Mucosa of rectum (tissue), 2 donors: ENCODE measurements around the gene ZNF628.

Experiments used
- H3K27ac ChIP-seq, 2 donors: one replicate each; pipeline ENCODE4 v1.7.0; 2013; ENCODE audit warnings: inconsistent platforms in 2 of 2, low read depth in 2 of 2, low read length in 2 of 2
- H3K27me3 ChIP-seq, 2 donors: one replicate each; pipeline ENCODE4 v1.7.0; 2013; ENCODE audit warnings: low read length in 2 of 2; ENCODE audit not compliant: control insufficient read depth in 2 of 2, insufficient read depth in 2 of 2
- H3K36me3 ChIP-seq, 2 donors: one replicate each; pipeline ENCODE4 v1.7.0; 2013; ENCODE audit warnings: low read length in 2 of 2; ENCODE audit not compliant: control insufficient read depth in 2 of 2, insufficient read depth in 2 of 2
- H3K4me1 ChIP-seq, 2 donors: one replicate each; pipeline ENCODE4 v1.7.0; 2013; ENCODE audit warnings: low read length in 2 of 2, mild to moderate bottlenecking in 1 of 2; ENCODE audit not compliant: control insufficient read depth in 2 of 2, insufficient read depth in 2 of 2
- H3K4me3 ChIP-seq, 2 donors: one replicate each; pipeline ENCODE4 v1.7.0; 2013; ENCODE audit warnings: low read length in 2 of 2
- H3K9ac ChIP-seq, 2 donors: one replicate each; pipeline ENCODE4 v1.7.0; 2013; ENCODE audit warnings: low read length in 2 of 2, low read depth in 1 of 2, mild to moderate bottlenecking in 1 of 2
- H3K9me3 ChIP-seq, 2 donors: one replicate each; pipeline ENCODE4 v1.7.0; 2013; ENCODE audit warnings: low read length in 2 of 2; ENCODE audit not compliant: control insufficient read depth in 2 of 2
- donor health status: healthy.
- donor health status: Normal muscosa, but diverticular disease.

ZNF628 gene

DNA sequence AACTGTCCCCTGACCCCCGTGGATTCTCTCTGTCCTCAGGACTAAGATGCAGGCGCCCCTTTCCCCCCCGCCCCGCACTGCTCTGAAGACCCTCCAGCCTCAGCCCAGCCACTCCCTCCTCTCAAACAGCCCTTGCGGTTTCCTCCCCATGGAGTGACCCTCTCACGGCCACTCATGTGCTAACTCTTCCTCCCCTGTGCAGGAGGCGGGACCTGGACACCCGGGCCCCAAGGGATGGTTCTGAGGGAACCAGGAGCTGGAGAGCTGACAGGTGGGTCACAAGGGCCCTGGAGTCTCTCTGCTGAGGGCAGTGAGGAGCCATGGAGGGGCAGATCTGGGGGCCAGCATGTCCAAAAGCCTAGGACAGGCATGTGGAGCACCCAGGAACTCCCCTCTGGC lies 16.9 kb upstream of the ZNF628 start:
- peaks cover 7 to 12% of the 10 kb centered on the region in 2 donors for H3K4me1 ChIP-seq
- peak overlapping the region in 1 of 2 donors; percentile 84 for H3K27ac ChIP-seq
- peaks cover 0 to 5% of the 10 kb centered on the region in 2 donors for H3K36me3 ChIP-seq
- no peak overlapping the region for H3K4me3 ChIP-seq
- H3K9me3 ChIP-seq, result no peaks in the 10 kb centered on the region
- H3K9ac ChIP-seq, result no peak overlapping the region
- peaks cover 0 to 2% of the 10 kb centered on the region in 2 donors for H3K27me3 ChIP-seq

- H3K9me3 ChIP-seq, result no peaks in the 10 kb centered on the region
- H3K27ac ChIP-seq, result peak overlapping the region; percentile 25 to 84
- H3K27me3 ChIP-seq, result peaks cover 0 to 2% of the 10 kb centered on the region in 2 donors
- H3K36me3 ChIP-seq, result peaks cover 0 to 5% of the 10 kb centered on the region in 2 donors
- H3K4me1 ChIP-seq, result peaks cover 7 to 12% of the 10 kb centered on the region in 2 donors
- H3K9ac ChIP-seq, result no peak overlapping the region
- H3K4me3 ChIP-seq, result peak overlapping the region; percentile 78 to 90
Observed at GRCh38 chr19:55459950-55460657, 16.3 kb upstream of the ZNF628 start.

DNA sequence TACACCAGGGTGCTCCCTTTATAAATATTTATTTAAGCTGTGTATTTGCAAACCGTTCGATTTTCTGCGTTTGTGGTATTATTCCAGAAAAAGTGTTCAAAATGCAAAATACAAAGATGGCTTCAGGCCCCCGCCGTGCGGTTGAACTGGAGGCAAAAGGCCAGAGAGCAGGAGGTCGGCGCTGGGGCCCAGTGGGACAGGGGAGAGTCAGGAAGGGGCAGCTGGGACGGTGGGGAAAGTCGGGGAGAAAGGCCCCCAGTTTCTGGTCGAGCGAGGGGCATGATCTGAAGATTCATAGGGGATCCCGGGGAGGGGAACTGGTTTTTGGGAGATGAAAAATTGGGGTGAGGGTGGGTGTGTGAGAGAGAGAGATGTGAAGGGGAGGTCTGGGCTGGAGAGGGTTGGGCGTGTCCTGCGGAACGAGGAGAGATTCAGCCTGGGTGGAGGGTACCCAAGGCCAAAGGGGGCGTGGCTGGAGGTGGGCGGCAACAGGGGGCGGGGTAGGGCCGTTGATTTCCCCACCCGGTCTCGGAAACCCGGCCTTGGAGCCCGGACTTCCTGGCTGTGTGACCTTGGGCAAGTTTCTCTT lies 15.7 kb upstream of the ZNF628 start:
- Histone ChIP-seq H3K9me3 (no peaks in the 10 kb centered on the region), H3K36me3 (peaks cover 0 to 3% of the 10 kb centered on the region in 2 donors), H3K9ac (peak overlapping the region; percentile 76 to 90), H3K27me3 (peaks cover 0 to 2% of the 10 kb centered on the region in 2 donors), H3K4me3 (peak overlapping the region; percentile 78 to 90), H3K4me1 (peaks cover 7 to 12% of the 10 kb centered on the region in 2 donors), H3K27ac (peak overlapping the region; percentile 84 to 95)

DNA sequence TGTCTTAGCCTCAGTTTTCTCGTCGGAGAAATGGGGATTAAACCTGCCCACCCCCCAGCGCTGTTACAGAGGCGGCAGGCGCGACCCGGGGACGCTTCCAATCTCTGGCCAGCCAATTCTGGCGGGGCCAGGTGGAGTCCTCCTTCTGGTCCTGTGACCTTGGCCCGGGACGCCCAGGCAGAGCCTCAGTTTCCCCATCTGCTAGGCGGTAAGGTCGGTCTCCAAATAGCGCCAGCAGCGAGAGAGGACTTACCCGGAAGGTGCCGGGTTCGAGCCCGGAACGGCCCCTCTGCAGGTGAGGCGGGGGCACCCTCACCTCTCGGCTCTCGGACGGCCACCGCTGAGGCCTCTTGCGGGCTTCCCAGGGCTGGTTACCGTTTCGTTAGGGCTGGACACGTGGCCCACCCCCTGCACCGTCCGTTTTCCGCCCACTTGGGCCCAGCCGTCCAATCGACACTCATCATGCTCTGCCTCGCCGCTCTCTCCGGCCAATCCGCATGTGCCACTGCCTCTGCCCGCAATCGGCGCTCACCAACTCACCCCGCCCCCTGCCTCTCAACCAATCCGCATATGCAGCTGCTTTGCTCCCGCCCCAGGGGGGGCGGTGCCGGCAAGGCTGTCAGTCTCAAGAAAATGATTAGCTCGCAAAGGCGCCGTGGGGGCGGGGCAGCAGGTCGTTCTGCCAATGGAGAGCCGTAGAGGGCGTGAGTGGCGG lies 15.0 kb upstream of the ZNF628 start, which contains the start of gene ISOC2:
ISOC2 (minus strand) TSS at position 384 of the 715 bp plus-strand sequence. CDS start 5,156 bp downstream, outside the sequence.
- Histone ChIP-seq H3K27ac (peak within 1 kb of the TSS; percentile 84 to 95), H3K9ac (peak within 1 kb of the TSS; percentile 90 to 95), H3K27me3 (peaks cover 0 to 2% of the 10 kb centered on the region in 2 donors), H3K4me3 (peak within 1 kb of the TSS; percentile 90), H3K4me1 (peaks cover 7 to 12% of the 10 kb centered on the region in 2 donors), H3K9me3 (no peaks in the 10 kb centered on the region), H3K36me3 (peaks cover 0 to 3% of the 10 kb centered on the region in 2 donors)

GRCh38 chr19:55461974-55462626 lies 14.3 kb upstream of the ZNF628 start:
- no peaks in the 10 kb centered on the region for H3K9me3 ChIP-seq
- H3K4me1 ChIP-seq, result peaks cover 7 to 12% of the 10 kb centered on the region in 2 donors
- peak overlapping the region; percentile 75 to 81 for H3K27ac ChIP-seq
- H3K36me3 ChIP-seq, result no peaks in the 10 kb centered on the region
- H3K27me3 ChIP-seq, result peaks cover 0 to 2% of the 10 kb centered on the region in 2 donors
- H3K9ac ChIP-seq, result peak overlapping the region; percentile 87 to 95
- peak overlapping the region; percentile 81 to 90 for H3K4me3 ChIP-seq

- Histone ChIP-seq H3K36me3 (no peaks in the 10 kb centered on the region), H3K4me3 (peak overlapping the region in 1 of 2 donors; percentile 81)
Observed at GRCh38 chr19:55462722-55463121, 13.7 kb upstream of the ZNF628 start.

DNA sequence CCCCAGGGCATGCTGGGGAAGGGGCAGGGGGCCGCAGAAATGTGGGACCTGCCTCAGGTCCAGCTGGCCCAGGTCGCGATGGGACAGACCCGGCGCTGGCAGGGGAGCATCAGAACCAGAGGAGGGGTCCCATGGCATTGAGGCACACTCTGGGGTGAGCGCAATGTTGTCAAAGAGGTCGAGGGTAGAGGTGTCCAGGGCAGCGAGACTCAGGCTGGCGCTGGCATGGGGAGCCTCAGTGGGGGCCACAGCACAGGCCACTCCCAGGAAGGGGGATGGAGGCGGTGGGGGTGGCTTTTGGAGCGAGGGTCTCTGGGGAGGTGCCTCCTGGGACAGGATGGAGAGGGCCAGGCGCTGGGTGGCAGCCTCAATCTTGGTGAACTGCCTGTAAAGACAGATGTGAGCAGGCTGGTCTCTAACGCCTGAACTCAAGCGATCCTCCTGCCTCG lies 12.8 kb upstream of the ZNF628 start:
- no peak overlapping the region for H3K4me3 ChIP-seq
- peaks cover 7 to 12% of the 10 kb centered on the region in 2 donors for H3K4me1 ChIP-seq
- no peak overlapping the region for H3K27ac ChIP-seq
- H3K9ac ChIP-seq, result no peak overlapping the region
- no peaks in the 10 kb centered on the region for H3K9me3 ChIP-seq
- no peaks in the 10 kb centered on the region for H3K36me3 ChIP-seq
- peaks cover 2 to 3% of the 10 kb centered on the region in 2 donors for H3K27me3 ChIP-seq

More at GRCh38 chr19:55462722-55463121, 13.7 kb upstream of the ZNF628 start:
- no peak overlapping the region for H3K9ac ChIP-seq
- peaks cover 2 to 3% of the 10 kb centered on the region in 2 donors for H3K27me3 ChIP-seq
- peaks cover 7 to 12% of the 10 kb centered on the region in 2 donors for H3K4me1 ChIP-seq
- no peaks in the 10 kb centered on the region for H3K9me3 ChIP-seq
- H3K27ac ChIP-seq, result no peak overlapping the region

DNA sequence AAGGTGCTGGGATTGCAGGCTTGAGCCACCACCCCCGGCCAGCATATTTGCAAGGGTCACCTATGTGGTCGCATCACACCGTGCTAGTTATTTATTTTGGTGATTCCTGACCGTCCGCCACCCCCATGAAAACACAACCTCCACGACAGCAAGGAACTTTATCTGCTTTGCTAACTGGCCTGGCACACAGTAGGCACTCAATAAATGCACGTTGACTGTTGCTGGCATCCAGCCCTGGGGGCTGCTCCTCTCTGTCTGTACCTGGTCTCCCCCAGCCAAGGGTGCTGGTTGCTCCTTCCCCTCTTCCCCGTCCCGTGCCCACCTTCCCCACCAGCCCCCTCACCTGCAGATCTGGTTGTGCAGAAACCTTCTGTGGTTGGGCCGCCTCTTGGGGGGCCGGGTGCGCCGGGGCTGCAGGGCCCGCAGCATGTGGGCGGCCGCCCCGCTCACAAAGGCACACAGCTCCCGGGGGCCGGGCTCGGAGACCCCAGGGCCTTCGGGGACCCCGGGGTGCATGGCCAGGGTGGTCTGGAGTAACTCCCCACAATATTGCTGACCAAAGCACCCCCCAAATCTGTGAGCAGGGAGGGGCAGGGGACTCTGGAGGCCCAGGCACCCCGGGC lies 12.3 kb upstream of the ZNF628 start:
- Histone ChIP-seq H3K27me3 (peaks cover 2 to 3% of the 10 kb centered on the region in 2 donors), H3K27ac (no peak overlapping the region), H3K36me3 (no peaks in the 10 kb centered on the region), H3K4me1 (peaks cover 7 to 12% of the 10 kb centered on the region in 2 donors), H3K4me3 (no peak overlapping the region), H3K9ac (no peak overlapping the region), H3K9me3 (no peaks in the 10 kb centered on the region)

- Histone ChIP-seq H3K27ac (no peak within 1 kb of the TSS), H3K36me3 (no peaks in the 10 kb centered on the region), H3K9ac (no peak within 1 kb of the TSS), H3K4me3 (no peak within 1 kb of the TSS), H3K4me1 (peaks cover 7 to 11% of the 10 kb centered on the region in 2 donors), H3K27me3 (peaks cover 2 to 3% of the 10 kb centered on the region in 2 donors), H3K9me3 (no peaks in the 10 kb centered on the region)
Observed at GRCh38 chr19:55464662-55465054, 11.8 kb upstream of the ZNF628 start, which contains the start of gene C19orf85. Gene C19orf85 (minus strand): TSS chr19:55464751. CDS start chr19:55464554, 197 bp downstream.
